ENCODE results near the gene PRR22. TPM values are rescaled to one million over a fixed set of nuclear protein-coding genes. Genes with fewer than 3 reads are reported as not detected.
"Not testable (repeated sequence)": the region's sequence is repeated elsewhere in the genome, so short reads cannot be mapped to it uniquely, and the experiment has no call there.

PRR22 gene
- total RNA-seq, 1 experiment from 2014 or later = not detected

DNA sequence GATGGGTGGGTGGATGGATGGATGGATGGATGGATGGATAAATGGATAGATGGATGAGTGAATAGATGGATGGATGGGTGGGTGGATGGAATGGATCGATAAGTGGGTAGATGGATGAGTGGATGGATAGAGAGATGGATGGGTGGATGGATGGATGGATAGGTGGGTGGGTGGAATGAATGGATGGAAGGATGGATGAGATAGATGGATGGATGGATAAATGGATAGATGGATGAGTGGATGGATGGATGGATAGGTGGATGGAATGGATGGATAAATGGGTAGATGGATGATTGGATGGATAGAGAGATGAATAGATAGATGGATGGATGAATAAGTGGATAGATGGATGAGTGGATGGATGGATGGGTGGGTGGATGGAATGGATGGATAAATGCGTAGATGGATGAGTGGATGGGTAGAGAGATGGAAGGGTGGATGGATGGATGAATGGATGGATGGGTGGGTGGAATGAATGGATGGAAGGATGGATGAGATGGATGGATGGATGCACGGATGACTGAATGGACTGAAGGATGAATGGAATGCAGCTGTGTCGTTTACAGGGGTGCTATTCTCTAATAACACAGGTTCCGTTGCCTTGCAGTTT, 21.8 kb downstream of the PRR22 start:
- no peak overlapping the region for H3K4me2 ChIP-seq (ENCODE audit: low read depth, low read length, poor library complexity, severe bottlenecking)
- no peak for DNase-seq
- H3K27ac ChIP-seq (ENCODE audit: low read length) = no peak overlapping the region
- no peak overlapping the region for H2AFZ ChIP-seq (ENCODE audit: low read length)
- H3K79me2 ChIP-seq (ENCODE audit: low read length) = no peaks in the 10 kb centered on the region
- H3K4me3 ChIP-seq (ENCODE audit: low read length) = no peak overlapping the region
- no peaks in the 10 kb centered on the region for H3K27me3 ChIP-seq (ENCODE audit: low read length)
- H3K4me1 ChIP-seq (ENCODE audit: low read length) = no peaks in the 10 kb centered on the region
- no peaks in the 10 kb centered on the region for H4K20me1 ChIP-seq (ENCODE audit: insufficient read depth, low read depth, low read length)
- H3K9me2 ChIP-seq (replicated peaks; ENCODE audit: insufficient read depth, low read length) = no peaks in the 10 kb centered on the region; the same call in 1 of the 2 replicates
- H3K9me3 ChIP-seq (ENCODE audit: low read length) = no peaks in the 10 kb centered on the region
- no peak overlapping the region for H3K9ac ChIP-seq (ENCODE audit: low read length)
- no peaks in the 10 kb centered on the region for H3K36me3 ChIP-seq (ENCODE audit: insufficient read depth, low read length)

DNA sequence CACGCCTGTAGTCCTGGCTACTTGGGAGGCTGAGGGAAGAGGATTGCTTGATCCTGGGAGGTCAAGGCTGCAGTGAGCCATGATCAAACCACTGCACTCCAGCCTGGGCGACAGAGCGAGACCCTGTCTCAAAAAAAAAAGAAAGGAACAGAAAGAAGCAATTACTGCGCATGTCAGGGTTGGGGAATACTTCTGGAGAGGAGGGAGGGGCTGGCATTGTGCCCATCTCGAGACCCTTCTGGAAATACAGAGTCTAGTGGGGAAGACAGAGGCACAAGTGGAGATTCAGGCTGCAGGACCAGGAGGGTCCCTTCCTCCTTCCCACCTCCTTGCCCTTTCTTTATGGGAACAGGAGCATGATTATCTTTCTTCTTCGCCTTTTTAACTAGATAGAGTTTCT, 30.8 kb downstream of the PRR22 start:
- H3K36me3 ChIP-seq (ENCODE audit: insufficient read depth, low read length) = no peaks in the 10 kb centered on the region
- no peak overlapping the region for H3K27ac ChIP-seq (ENCODE audit: low read length)
- H3K9me2 ChIP-seq (replicated peaks; ENCODE audit: insufficient read depth, low read length) = no peaks in the 10 kb centered on the region
- H3K4me1 ChIP-seq (ENCODE audit: low read length) = no peaks in the 10 kb centered on the region
- no peaks in the 10 kb centered on the region for H3K9me3 ChIP-seq (ENCODE audit: low read length)
- H3K79me2 ChIP-seq (ENCODE audit: low read length) = no peaks in the 10 kb centered on the region
- H3K27me3 ChIP-seq (ENCODE audit: low read length) = no peaks in the 10 kb centered on the region
- H3K4me3 ChIP-seq (ENCODE audit: low read length) = no peak overlapping the region
- no peak for DNase-seq
- no peaks in the 10 kb centered on the region for H4K20me1 ChIP-seq (ENCODE audit: insufficient read depth, low read depth, low read length)
- no peak overlapping the region for H3K4me2 ChIP-seq (ENCODE audit: low read depth, low read length, poor library complexity, severe bottlenecking)
- no peak overlapping the region for H2AFZ ChIP-seq (ENCODE audit: low read length)
- no peak overlapping the region for H3K9ac ChIP-seq (ENCODE audit: low read length)

DNA sequence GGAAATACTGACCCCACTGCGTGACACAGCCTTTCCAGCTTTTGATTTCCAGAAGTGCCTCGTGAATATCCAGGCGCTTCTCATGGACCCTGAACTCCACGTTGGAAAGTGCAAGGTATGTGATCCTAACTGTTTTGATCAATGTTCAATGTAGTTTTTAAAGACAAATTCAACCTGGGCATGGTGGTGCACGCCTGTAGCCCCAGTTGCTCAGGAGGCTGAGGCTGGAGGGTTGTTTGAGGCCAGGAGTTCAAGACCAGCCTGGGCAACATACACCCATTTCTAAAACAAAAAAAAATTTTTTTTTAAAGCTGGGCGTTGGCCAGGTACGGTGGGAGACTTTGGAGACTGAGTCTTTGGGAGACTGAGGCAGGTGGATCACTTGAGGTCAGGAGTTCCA, 32.8 kb downstream of the PRR22 start:
- no peak for DNase-seq
- H3K79me2 ChIP-seq (ENCODE audit: low read length) = no peaks in the 10 kb centered on the region
- H3K4me1 ChIP-seq (ENCODE audit: low read length) = no peaks in the 10 kb centered on the region
- no peak overlapping the region for H3K4me2 ChIP-seq (ENCODE audit: low read depth, low read length, poor library complexity, severe bottlenecking)
- H3K27ac ChIP-seq (ENCODE audit: low read length) = no peak overlapping the region
- no peaks in the 10 kb centered on the region for H3K9me2 ChIP-seq (replicated peaks; ENCODE audit: insufficient read depth, low read length)
- H3K36me3 ChIP-seq (ENCODE audit: insufficient read depth, low read length) = no peaks in the 10 kb centered on the region
- no peak overlapping the region for H2AFZ ChIP-seq (ENCODE audit: low read length)
- H3K27me3 ChIP-seq (ENCODE audit: low read length) = no peaks in the 10 kb centered on the region
- H3K9me3 ChIP-seq (ENCODE audit: low read length) = no peaks in the 10 kb centered on the region
- H3K4me3 ChIP-seq (ENCODE audit: low read length) = no peak overlapping the region
- H3K9ac ChIP-seq (ENCODE audit: low read length) = no peak overlapping the region
- H4K20me1 ChIP-seq (ENCODE audit: insufficient read depth, low read depth, low read length) = no peaks in the 10 kb centered on the region

DNA sequence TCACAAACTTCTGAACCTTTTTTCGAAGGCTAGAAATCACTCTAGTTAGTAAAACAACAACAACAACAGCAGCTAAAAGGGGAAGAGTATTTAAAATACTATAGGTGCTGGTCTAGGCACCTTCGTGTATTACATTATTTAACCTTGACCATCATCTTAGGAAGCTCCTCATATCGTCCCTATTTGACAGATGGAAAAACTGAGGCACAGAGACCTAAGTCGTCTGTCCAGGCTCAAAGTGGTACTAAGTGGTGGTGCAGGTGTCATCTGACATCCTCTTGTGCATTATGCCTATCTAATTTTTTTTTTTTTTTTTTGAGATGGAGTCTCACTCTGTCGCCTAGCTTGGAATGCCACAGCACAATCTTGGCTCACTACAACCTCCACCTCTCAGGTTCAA, 35.0 kb downstream of the PRR22 start:
- Histone ChIP-seq H3K4me1 (ENCODE audit: low read length) (no peaks in the 10 kb centered on the region), H4K20me1 (ENCODE audit: insufficient read depth, low read depth, low read length) (no peaks in the 10 kb centered on the region), H3K9ac (ENCODE audit: low read length) (no peak overlapping the region), H3K36me3 (ENCODE audit: insufficient read depth, low read length) (no peaks in the 10 kb centered on the region), H3K4me2 (ENCODE audit: low read depth, low read length, poor library complexity, severe bottlenecking) (no peak overlapping the region), H3K27ac (ENCODE audit: low read length) (no peak overlapping the region), H3K4me3 (ENCODE audit: low read length) (no peak overlapping the region), H3K79me2 (ENCODE audit: low read length) (no peaks in the 10 kb centered on the region), H3K27me3 (ENCODE audit: low read length) (no peaks in the 10 kb centered on the region), H3K9me2 (replicated peaks; ENCODE audit: insufficient read depth, low read length) (no peaks in the 10 kb centered on the region), H2AFZ (ENCODE audit: low read length) (no peak overlapping the region), H3K9me3 (ENCODE audit: low read length) (no peaks in the 10 kb centered on the region)
- DNase-seq = no peak

DNA sequence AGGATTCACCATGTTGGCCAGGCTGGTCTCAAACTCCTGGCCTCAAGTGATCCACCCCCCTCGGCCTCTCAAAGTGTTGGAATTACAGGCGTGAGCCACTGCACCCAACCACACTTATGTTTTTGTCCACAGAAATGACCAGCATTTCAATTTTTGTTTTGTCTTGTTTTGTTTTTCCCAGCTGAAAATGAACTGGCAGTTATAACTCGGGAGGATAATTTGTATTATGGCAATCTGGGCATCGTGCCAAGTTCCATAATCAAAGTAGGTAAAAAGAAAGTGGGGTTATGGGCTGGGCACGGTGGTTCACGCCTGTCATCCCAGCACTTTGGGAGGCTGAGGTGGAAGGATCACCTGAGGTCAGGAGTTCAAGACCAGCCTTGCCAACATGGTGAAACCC, 35.6 kb downstream of the PRR22 start:
- H3K36me3 ChIP-seq (ENCODE audit: insufficient read depth, low read length); H3K4me3 ChIP-seq (ENCODE audit: low read length); DNase-seq; H3K9me3 ChIP-seq (ENCODE audit: low read length); H2AFZ ChIP-seq (ENCODE audit: low read length); H4K20me1 ChIP-seq (ENCODE audit: insufficient read depth, low read depth, low read length); H3K9ac ChIP-seq (ENCODE audit: low read length); H3K27ac ChIP-seq (ENCODE audit: low read length); H3K27me3 ChIP-seq (ENCODE audit: low read length); H3K4me1 ChIP-seq (ENCODE audit: low read length); H3K79me2 ChIP-seq (ENCODE audit: low read length); H3K9me2 ChIP-seq (replicated peaks; ENCODE audit: insufficient read depth, low read length); H3K4me2 ChIP-seq (ENCODE audit: low read depth, low read length, poor library complexity, severe bottlenecking): not testable (repeated sequence)

DNA sequence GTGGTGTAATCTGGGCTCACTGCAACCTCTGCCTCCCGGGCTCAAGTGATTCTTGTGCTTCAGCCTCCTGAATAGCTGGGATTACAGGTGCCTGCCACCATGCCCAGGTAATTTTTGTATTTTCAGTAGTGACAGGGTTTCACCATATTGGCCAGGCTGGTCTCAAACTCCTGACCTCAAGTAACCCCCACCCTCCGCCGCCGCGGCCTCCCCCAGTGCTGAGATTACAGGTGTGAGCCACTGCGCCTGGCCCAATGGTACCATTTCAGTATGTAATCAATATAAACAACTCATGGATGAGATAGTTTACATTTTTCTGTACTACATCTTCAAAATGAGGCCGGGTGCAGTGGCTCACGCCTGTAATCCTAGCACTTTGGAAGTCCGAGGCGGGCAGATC, 39.5 kb downstream of the PRR22 start:
- H3K9me2 ChIP-seq (replicated peaks; ENCODE audit: insufficient read depth, low read length); H3K27ac ChIP-seq (ENCODE audit: low read length); H2AFZ ChIP-seq (ENCODE audit: low read length); H3K79me2 ChIP-seq (ENCODE audit: low read length); H3K4me3 ChIP-seq (ENCODE audit: low read length); H3K9ac ChIP-seq (ENCODE audit: low read length); H3K27me3 ChIP-seq (ENCODE audit: low read length); H3K9me3 ChIP-seq (ENCODE audit: low read length); DNase-seq; H3K4me1 ChIP-seq (ENCODE audit: low read length); H3K4me2 ChIP-seq (ENCODE audit: low read depth, low read length, poor library complexity, severe bottlenecking); H3K36me3 ChIP-seq (ENCODE audit: insufficient read depth, low read length); H4K20me1 ChIP-seq (ENCODE audit: insufficient read depth, low read depth, low read length): not testable (repeated sequence)

DNA sequence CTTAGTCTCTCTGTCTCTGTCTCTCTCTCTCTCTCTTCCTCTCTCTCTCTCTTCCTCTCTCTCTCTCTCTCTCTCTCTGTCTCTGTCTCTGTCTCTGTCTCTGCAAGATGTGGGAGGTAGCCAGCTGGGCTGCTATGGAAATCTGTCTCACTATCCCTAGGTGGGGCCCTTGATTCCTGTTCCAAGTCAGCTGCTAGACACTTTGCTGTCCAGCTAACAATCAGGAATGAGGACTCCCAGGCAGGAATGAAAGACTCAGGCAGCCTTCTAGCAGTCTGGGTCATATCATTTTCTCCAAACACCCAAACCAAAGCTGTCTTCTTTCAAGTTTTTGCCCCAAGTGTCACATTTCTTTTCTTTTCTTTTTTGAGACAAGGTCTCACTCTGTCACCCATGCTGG, 40.9 kb downstream of the PRR22 start:
- no peak overlapping the region for H3K27ac ChIP-seq (ENCODE audit: low read length)
- no peaks in the 10 kb centered on the region for H3K27me3 ChIP-seq (ENCODE audit: low read length)
- no peak overlapping the region for H3K9ac ChIP-seq (ENCODE audit: low read length)
- H3K4me3 ChIP-seq (ENCODE audit: low read length) = no peak overlapping the region
- no peaks in the 10 kb centered on the region for H3K9me2 ChIP-seq (replicated peaks; ENCODE audit: insufficient read depth, low read length)
- no peaks in the 10 kb centered on the region for H4K20me1 ChIP-seq (ENCODE audit: insufficient read depth, low read depth, low read length)
- H3K79me2 ChIP-seq (ENCODE audit: low read length) = no peaks in the 10 kb centered on the region
- H3K4me2 ChIP-seq (ENCODE audit: low read depth, low read length, poor library complexity, severe bottlenecking) = no peak overlapping the region
- H2AFZ ChIP-seq (ENCODE audit: low read length) = no peak overlapping the region
- no peak for DNase-seq
- no peaks in the 10 kb centered on the region for H3K9me3 ChIP-seq (ENCODE audit: low read length)
- no peaks in the 10 kb centered on the region for H3K36me3 ChIP-seq (ENCODE audit: insufficient read depth, low read length)
- H3K4me1 ChIP-seq (ENCODE audit: low read length) = no peaks in the 10 kb centered on the region

DNA sequence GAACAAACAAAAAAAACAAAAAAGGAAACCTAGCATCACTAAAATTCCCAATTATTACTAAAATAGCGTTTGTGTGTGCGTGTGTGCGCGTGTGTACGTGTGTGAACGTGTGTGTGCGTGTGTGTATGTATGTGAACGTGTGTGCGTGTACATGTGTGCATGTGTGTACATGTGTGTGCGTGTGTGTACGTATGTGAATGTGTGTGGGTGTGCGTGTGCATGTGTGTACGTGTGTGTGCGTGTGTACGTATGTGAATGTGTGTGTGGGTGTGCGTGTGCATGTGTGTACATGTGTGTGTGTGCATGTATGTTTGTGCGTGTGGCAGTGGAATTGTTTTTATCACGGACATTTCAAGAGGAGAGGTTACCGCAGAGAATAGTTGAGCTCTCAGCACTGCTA, 42.5 kb downstream of the PRR22 start:
- H3K9me3 ChIP-seq (ENCODE audit: low read length) = no peaks in the 10 kb centered on the region
- H3K4me2 ChIP-seq (ENCODE audit: low read depth, low read length, poor library complexity, severe bottlenecking) = no peak overlapping the region
- H3K79me2 ChIP-seq (ENCODE audit: low read length) = no peaks in the 10 kb centered on the region
- no peaks in the 10 kb centered on the region for H3K36me3 ChIP-seq (ENCODE audit: insufficient read depth, low read length)
- no peaks in the 10 kb centered on the region for H3K9me2 ChIP-seq (replicated peaks; ENCODE audit: insufficient read depth, low read length)
- H3K9ac ChIP-seq (ENCODE audit: low read length) = no peak overlapping the region
- no peak for DNase-seq
- H3K4me3 ChIP-seq (ENCODE audit: low read length) = no peak overlapping the region
- no peak overlapping the region for H3K27ac ChIP-seq (ENCODE audit: low read length)
- H3K27me3 ChIP-seq (ENCODE audit: low read length) = no peaks in the 10 kb centered on the region
- H2AFZ ChIP-seq (ENCODE audit: low read length) = no peak overlapping the region
- no peaks in the 10 kb centered on the region for H3K4me1 ChIP-seq (ENCODE audit: low read length)
- H4K20me1 ChIP-seq (ENCODE audit: insufficient read depth, low read depth, low read length) = no peaks in the 10 kb centered on the region

DNA sequence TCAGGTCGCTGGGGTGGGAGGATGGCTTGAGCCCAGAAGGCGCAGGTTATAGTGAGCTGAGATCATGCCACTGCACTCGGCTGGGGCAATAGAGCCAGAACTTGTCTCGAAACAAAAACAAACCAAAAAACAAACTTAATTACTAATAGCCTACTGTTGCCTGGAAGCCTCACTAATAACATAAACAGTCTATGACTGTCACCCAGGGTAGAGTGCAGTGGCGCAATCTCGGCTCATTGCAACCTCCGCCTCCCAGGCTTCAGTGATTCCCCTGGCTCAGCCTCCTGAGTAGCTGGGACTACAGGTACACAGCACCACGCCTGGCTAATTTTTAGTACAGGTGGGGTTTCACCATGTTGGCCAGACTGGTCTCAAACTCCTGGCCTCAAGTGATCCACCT, 46.1 kb downstream of the PRR22 start:
- no peak overlapping the region for H3K4me2 ChIP-seq (ENCODE audit: low read depth, low read length, poor library complexity, severe bottlenecking)
- H3K27me3 ChIP-seq (ENCODE audit: low read length) = no peaks in the 10 kb centered on the region
- H3K9me2 ChIP-seq (replicated peaks; ENCODE audit: insufficient read depth, low read length) = no peaks in the 10 kb centered on the region
- no peak overlapping the region for H3K27ac ChIP-seq (ENCODE audit: low read length)
- H4K20me1 ChIP-seq (ENCODE audit: insufficient read depth, low read depth, low read length) = no peaks in the 10 kb centered on the region
- no peaks in the 10 kb centered on the region for H3K9me3 ChIP-seq (ENCODE audit: low read length)
- no peaks in the 10 kb centered on the region for H3K79me2 ChIP-seq (ENCODE audit: low read length)
- H3K4me1 ChIP-seq (ENCODE audit: low read length) = no peaks in the 10 kb centered on the region
- no peak for DNase-seq
- H3K9ac ChIP-seq (ENCODE audit: low read length) = no peak overlapping the region
- no peak overlapping the region for H3K4me3 ChIP-seq (ENCODE audit: low read length)
- no peaks in the 10 kb centered on the region for H3K36me3 ChIP-seq (ENCODE audit: insufficient read depth, low read length)
- H2AFZ ChIP-seq (ENCODE audit: low read length) = no peak overlapping the region

Data from Karpas-422 (cell line).